GM19025 (cell line): ENCODE data around the gene ERAL1.
"Not testable (repeated sequence)": the region's sequence is repeated elsewhere in the genome, so short reads cannot be mapped to it uniquely, and the experiment has no call there.

Source experiments
- ATAC-seq: cut with Tn5 transposase; IDR thresholded peaks from one replicate; pipeline ENCODE4 v1.9.1; 2021; ENCODE audit warnings: mild to moderate bottlenecking, low read depth, moderate library complexity; ENCODE audit not compliant: unreplicated experiment

ERAL1 gene

GRCh38 chr17:28854457-28855335 lies at the start of gene ERAL1:
Gene ERAL1 (plus strand): TSS chr17:28855016. CDS start chr17:28855035, 19 bp downstream.
- ATAC-seq = peak; percentile 87

- ATAC-seq = no peak
These were observed 46.7 kb upstream of the ERAL1 start for GRCh38 chr17:28807925-28808634.

GRCh38 chr17:28810437-28810836 lies 44.4 kb upstream of the ERAL1 start:
- ATAC-seq = no peak

- ATAC-seq = no peak
These were observed 43.1 kb upstream of the ERAL1 start for GRCh38 chr17:28811651-28812090.

- peak; percentile 99 for ATAC-seq
These were observed 42.6 kb upstream of the ERAL1 start for GRCh38 chr17:28812091-28812747.

DNA sequence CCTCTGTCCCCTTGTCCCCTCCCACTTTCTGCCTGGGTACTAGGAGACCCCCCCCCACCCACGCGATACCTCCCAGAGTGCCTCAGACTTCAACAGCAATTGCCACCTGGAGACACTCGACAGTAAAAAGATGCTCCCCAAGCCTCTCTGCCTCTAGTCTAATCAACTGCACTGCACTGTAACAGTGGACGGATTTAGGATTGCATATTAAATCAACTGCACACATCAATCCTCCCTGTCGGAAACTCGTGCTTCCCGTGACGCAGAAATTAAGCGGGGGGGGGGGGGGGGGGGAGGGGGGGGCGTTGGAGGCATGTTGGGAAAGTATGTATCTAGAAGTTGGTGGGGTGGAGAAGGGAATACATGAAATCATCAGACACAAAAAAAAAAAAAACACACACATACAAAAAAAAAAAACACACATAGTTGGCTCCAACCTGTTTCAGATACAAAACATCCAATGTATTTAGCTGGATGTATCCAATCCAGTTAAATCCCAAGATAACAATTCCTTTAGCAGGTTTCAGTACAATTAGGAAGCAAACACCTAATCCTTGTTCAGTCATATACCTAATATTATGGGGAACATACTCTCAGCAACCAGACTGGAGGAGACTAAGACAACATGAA lies 42.0 kb upstream of the ERAL1 start:
- no peak for ATAC-seq

- ATAC-seq = no peak
These were observed 38.3 kb upstream of the ERAL1 start for GRCh38 chr17:28816540-28816939.

- no peak for ATAC-seq
These were observed 36.0 kb upstream of the ERAL1 start for GRCh38 chr17:28818819-28819221.

DNA sequence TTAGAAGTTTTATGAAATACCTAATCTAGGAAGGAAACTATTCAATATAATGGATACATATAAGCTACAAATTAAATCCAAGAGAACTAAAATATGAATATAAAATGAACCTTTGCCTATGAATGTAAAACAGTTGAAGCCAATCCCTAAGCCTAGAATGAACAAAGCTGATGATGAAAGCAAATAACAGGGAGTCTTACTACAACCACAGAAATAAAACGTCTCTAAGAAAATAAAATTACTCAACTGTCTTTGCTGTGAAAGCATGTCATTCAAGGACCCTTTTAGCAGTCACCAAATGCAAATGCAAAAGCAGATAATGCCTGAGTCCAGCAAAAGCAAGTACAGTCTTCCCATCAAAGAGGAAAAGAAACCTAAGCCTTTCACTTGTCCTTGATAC lies 35.2 kb upstream of the ERAL1 start:
- ATAC-seq = no peak

GRCh38 chr17:28827672-28828071 lies 27.1 kb upstream of the ERAL1 start:
- ATAC-seq = no peak

GRCh38 chr17:28828294-28829040 lies 26.3 kb upstream of the ERAL1 start:
- ATAC-seq = no peak

- ATAC-seq = no peak
These were observed 20.4 kb upstream of the ERAL1 start for GRCh38 chr17:28834420-28834819.

DNA sequence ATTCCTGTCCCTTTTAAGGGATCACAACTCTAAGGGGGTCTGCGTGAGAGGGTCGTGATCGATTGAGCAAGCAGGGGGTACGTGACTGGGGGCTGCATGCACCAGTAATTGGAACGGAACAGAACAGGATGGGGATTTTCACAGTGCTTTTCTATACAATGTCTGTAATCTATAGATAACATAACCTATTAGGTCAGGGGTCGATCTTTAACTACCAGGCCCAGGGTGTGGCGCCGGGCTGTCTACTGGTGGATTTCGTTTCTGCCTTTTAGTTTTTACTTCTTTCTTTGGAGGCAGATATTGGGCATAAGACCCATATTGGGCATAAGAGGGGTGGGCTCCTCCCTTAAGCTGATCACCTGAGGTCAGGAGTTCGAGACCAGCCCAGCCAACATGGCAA lies 18.3 kb upstream of the ERAL1 start:
- not testable (repeated sequence) for ATAC-seq

DNA sequence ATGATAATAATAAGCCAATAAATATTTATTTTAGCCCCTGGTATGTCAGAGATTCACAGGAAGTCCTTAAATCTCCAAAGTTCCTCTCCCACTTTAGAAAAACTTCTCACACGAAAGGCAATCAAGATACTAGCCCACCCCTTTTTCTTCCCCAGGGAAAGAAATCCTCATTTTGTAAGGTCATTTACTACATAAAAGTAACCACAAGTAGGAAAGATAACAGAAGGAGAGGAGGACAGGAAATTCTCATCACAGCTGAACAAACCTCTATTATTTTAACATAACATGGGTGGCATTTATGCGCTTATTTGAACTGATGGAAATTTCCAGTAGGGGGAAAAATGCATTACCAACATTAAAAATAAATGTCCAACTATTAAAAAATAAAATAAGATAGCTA lies 15.6 kb upstream of the ERAL1 start:
- ATAC-seq = no peak

DNA sequence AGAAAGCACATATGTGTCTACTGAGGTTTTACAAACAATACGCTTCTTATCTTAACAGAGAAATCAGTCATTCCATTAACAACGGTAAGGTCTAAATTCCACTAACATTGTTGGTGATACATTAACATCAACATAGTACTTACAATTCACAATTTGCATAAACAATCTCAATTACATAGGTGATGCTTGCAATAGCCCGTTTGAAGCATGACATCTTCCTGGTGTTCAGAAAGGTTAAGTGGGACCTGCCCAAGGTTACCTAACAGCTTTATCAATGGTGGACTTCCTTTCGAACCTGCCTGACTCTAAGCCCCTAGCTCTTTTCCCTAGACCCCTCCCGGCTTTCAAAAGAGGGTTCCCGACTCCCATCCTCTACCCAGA lies 12.9 kb upstream of the ERAL1 start:
- no peak for ATAC-seq

GRCh38 chr17:28842282-28843012 lies 12.4 kb upstream of the ERAL1 start, which contains the start of gene FAM222B:
Gene FAM222B (minus strand): TSS chr17:28842790. CDS start chr17:28766667, 76,123 bp downstream.
- ATAC-seq = peak; percentile 88

DNA sequence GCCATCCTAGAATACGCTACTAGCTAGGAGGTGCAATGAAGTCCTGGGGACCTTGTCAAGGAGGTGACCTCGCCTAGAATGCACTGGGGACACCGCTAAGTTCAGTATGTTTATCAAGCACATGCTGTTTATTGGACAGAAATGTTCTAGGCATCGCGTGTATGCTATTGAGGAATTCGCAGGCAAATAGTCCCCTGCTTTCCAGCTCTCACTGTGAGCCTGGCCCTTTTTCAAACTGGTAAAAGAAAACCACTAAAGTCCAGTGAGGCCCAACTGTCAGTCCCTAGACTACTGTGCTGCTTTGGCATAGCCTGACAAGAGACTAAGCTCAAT lies 11.0 kb upstream of the ERAL1 start:
- no peak for ATAC-seq

DNA sequence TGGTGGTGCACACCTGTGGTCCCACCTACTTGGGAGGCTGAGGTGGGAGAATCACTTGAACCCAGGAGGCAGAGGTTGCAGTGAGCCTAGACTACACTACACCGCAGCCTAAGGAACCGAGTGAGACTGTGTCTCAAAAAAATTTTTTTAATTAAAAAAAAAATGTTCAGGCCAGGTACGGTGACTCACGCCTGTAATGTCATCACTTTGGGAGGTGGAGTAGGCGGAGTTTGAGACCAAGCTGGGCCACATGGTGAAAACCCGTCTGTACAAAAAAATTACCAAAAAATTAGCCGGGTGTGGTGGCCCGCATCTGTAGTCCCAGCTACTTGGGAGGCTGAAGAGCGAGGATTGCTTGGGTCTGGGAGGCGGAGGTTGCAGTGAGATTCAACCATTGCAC lies 8.6 kb upstream of the ERAL1 start:
- no peak for ATAC-seq

DNA sequence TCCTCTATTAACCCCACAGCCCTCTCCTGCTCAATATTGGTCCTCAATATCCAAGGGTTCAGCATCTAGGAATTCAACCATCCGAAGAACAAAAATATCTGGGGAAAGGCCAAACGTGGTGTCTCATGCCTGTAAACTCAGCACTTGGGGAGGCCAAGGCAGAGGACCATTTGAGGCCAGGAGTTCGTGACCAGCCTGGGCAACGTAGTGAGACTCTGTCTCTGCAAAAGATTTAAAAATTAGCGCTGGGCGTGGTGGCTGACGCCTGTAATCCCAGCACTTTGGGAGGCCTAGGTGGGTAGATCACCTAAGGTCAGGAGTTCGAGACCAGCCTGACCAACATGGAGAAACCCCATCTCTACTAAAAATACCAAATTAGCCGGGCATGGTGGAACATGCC lies 8.1 kb upstream of the ERAL1 start:
- ATAC-seq = not testable (repeated sequence)
